ENCODE data around the gene KLHL24. TPM values are rescaled to one million over a fixed set of nuclear protein-coding genes. Genes with fewer than 3 reads are reported as not detected.

The KLHL24 gene
- total and polyA plus RNA-seq, 2 donors: 16.2 to 111 TPM

DNA sequence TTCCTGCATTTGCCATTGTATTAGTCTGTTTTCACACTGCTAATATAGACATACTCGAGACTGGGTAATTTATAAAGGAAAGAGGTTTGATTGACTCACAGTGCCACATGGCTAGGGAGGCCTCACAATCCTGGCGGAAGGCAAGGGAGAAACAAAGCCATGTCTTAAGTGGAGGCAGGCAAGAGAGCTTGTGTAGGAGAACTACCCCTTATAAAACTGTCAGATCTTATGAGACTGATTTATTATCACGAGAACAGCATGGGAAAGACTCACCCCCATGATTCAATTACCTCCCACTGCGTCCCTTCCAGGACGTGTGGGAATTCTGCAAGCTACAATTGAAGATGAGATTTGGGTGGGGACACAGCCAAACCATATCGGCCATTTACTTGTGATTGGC, 90.0 kb downstream of the KLHL24 start:
- Histone ChIP-seq H3K4me3 (ENCODE audit: low read depth, low read length) (no peak overlapping the region), H3K4me1 (ENCODE audit: insufficient read depth) (no peaks in the 10 kb centered on the region), H3K27ac (ENCODE audit: low read depth) (no peak overlapping the region), H3K36me3 (ENCODE audit: insufficient read depth) (peaks cover 7% of the 10 kb centered on the region)
- DNase-seq (ENCODE audit: extremely low spot score): no peak
- WGBS: 67% methylated on average over 6 of the region's 6 CpGs

DNA sequence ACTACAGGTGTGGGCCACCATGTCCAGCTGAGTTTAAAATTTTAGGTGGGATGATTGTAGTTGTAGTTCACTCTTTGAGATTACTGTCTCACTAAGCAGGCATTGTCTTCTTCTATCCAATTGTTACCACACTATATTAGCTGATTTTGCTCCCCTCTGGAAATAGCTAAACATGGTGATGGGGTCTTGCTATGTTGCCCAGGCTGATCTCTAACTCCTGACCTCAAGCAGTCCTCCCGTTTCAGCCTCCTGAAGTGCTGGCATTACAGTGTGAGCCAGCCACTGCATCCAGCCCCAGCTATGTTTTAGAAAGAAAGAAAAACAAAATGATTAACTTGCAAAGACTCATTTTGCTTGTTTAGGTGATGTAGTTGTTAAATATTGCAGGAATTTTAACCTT, 92.8 kb downstream of the KLHL24 start:
- Histone ChIP-seq H3K4me3 (ENCODE audit: low read depth, low read length) (no peak overlapping the region), H3K27ac (ENCODE audit: low read depth) (no peak overlapping the region), H3K4me1 (ENCODE audit: insufficient read depth) (no peaks in the 10 kb centered on the region), H3K36me3 (ENCODE audit: insufficient read depth) (peaks cover 3% of the 10 kb centered on the region)
- DNase-seq (ENCODE audit: extremely low spot score): no peak
- 99% methylated on average over 1 of the region's 1 CpG for WGBS

DNA sequence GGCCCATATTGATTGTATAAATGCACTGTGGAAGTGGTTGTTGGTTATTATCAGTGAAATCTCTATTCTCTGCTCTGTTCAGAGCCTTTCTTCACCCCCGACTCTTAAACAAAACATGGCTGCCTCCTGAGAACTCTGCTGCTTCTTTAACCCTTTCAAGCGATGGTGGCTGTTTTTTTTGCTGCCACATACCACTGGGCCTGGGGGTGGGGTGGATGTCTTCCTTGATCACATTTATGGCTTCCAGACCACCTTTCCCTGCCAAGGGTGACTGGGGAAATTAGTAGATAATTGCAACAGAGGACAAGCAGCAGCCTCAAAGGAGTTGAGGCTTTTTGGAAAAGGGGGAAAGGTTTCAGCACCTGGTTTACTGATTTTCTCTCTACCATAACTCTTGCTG, 94.9 kb downstream of the KLHL24 start:
- 84% methylated on average over 2 of the region's 2 CpGs for WGBS
- Histone ChIP-seq H3K27ac (ENCODE audit: low read depth) (no peak overlapping the region), H3K4me1 (ENCODE audit: insufficient read depth) (no peaks in the 10 kb centered on the region), H3K4me3 (ENCODE audit: low read depth, low read length) (no peak overlapping the region), H3K36me3 (ENCODE audit: insufficient read depth) (no peaks in the 10 kb centered on the region)
- DNase-seq (ENCODE audit: extremely low spot score): no peak

DNA sequence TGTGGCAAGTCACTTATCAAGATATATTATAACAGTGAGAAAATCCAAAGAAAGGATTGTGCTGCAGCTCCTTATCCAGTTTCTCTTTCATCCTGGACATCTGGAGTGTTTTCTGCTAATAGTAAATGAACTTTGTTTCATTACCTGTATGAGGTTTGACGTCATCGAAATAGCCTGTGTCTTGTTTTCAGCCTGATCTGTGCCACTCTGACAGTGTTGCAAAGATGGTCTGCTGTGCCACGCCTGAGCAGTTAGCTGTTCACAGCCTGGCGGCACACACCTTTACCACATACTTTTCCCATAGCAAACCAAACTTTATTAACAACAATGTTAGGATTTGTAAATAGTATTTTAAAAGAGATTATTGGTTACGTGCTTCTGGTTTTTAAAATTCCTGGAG, 96.2 kb downstream of the KLHL24 start:
- Histone ChIP-seq H3K4me3 (ENCODE audit: low read depth, low read length) (no peak overlapping the region), H3K36me3 (ENCODE audit: insufficient read depth) (peaks cover 2% of the 10 kb centered on the region), H3K27ac (ENCODE audit: low read depth) (no peak overlapping the region), H3K4me1 (ENCODE audit: insufficient read depth) (no peaks in the 10 kb centered on the region)
- WGBS: 96% methylated on average over 5 of the region's 5 CpGs
- DNase-seq (ENCODE audit: extremely low spot score): no peak

DNA sequence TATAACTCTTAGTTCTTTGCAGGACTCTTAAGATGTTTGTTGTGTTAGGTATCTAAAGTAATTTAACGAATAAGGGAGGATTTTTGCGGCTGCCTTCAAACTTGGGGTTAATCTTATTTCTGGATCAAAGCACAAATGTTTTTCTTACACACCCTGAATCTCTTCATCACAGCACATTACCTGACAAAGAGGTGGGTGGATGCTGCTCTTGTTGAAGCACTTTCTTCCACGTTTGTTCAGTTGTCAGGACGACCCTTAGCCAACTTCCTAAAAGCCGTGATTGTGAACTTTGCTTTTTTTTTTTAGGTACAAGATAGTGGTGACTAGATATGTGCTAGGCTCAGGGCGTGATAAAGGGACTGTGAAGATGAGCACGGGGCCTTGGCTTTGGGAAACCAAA, 98.1 kb downstream of the KLHL24 start:
- Histone ChIP-seq H3K36me3 (ENCODE audit: insufficient read depth) (peaks cover 4% of the 10 kb centered on the region), H3K27ac (ENCODE audit: low read depth) (no peak overlapping the region), H3K4me3 (ENCODE audit: low read depth, low read length) (no peak overlapping the region), H3K4me1 (ENCODE audit: insufficient read depth) (no peaks in the 10 kb centered on the region)
- no peak for DNase-seq (ENCODE audit: extremely low spot score)
- 89% methylated on average over 7 of the region's 7 CpGs for WGBS

Other genes with a start within 250 kb of the KLHL24 start
- gene MCF2L2, start 207.0 kb upstream of the KLHL24 start, total RNA-seq: 3.6 TPM
- gene MCF2L2, start 207.0 kb upstream of the KLHL24 start, polyA plus RNA-seq: 0.44 TPM
- 1.7 TPM for gene KLHL6, start 79.9 kb upstream of the KLHL24 start, total RNA-seq
- gene KLHL6, start 79.9 kb upstream of the KLHL24 start, polyA plus RNA-seq: 0.76 TPM
- gene YEATS2, start 62.2 kb downstream of the KLHL24 start, total RNA-seq: 41.1 TPM
- gene YEATS2, start 62.2 kb downstream of the KLHL24 start, polyA plus RNA-seq: 13.4 TPM
- 2.0 TPM for gene MAP6D1, start 190.0 kb downstream of the KLHL24 start, total RNA-seq
- gene MAP6D1, start 190.0 kb downstream of the KLHL24 start, polyA plus RNA-seq: 1.2 TPM
- 33.5 TPM for gene PARL, start 249.3 kb downstream of the KLHL24 start, total RNA-seq
- 49.5 TPM for gene PARL, start 249.3 kb downstream of the KLHL24 start, polyA plus RNA-seq

Measured in urinary bladder (tissue), 4 donors.